K562 (cell line): ENCODE results near the gene PLAAT1. TPM values are rescaled to one million over a fixed set of nuclear protein-coding genes. Genes with fewer than 3 reads are reported as not detected.

Experiments
- ATAC-seq: fragments of 200-7000 bp; cut with Tn5 transposase; 3 replicates; pipeline ENCODE4 v1.9.1; 2020; ENCODE audit warnings: moderate library complexity
- BruUV-seq: library from RNA; stranded (reverse); fragments of 400-500 nt; replicated peaks from 2 replicates; lab custom pipeline; 2021; lab: Mats Ljungman, UMichigan
- CTCF ChIA-PET: fragments of 300-600 bp; formaldehyde crosslinking; extraction: SDS; loops from one replicate; lab custom pipeline; 2021; ENCODE audit warnings: low intra/inter-chr PET ratio; lab: Yijun Ruan, JAX
- POLR2A ChIA-PET: fragments of 300-600, 350-650 bp; sonication (Branson Sonifier 250); formaldehyde crosslinking; extraction: SDS; loops from one replicate; lab custom pipeline; 2021; ENCODE audit warnings: antibody characterized with exemption, inconsistent platforms; lab: Yijun Ruan, JAX
- DNase-seq, 4 experiments: peaks; one replicate each; pipeline versions ENCODE4 v3.0.0 to v3.0.0-alpha.2; 2011 to 2018; ENCODE audit warnings: low spot score in 3 of 4, mixed read lengths in 3 of 4; ENCODE audit errors: extremely low read depth in 1 of 4
- FAIRE-seq: peaks from 2 replicates; lab custom pipeline; 2011; peaks lifted over from hg19 to GRCh38; lab: Jason Lieb, UNC
- H2AFZ ChIP-seq: 2 replicates; pipeline ENCODE4 v1.6.0; 2011; ENCODE audit warnings: low read depth, low read length, control low read depth, inconsistent platforms
- H3K27ac ChIP-seq: fragments of 200-600 bp; 3 replicates; pipeline ENCODE4 v1.8.0; 2011; ENCODE audit warnings: low read depth, mild to moderate bottlenecking, control low read depth, inconsistent platforms, low read length, moderate library complexity, mixed read lengths; ENCODE audit errors: extremely low read depth
- H3K27me3 ChIP-seq, 2 experiments: fragments of 300-600 bp in 1 of 2; 2 replicates in 1 of 2; 3 replicates in 1 of 2; pipeline versions ENCODE4 v1.6.0 to v1.8.0; 2011; ENCODE audit warnings: inconsistent platforms in 2 of 2, low read length in 2 of 2, mild to moderate bottlenecking in 1 of 2, mixed read lengths in 1 of 2, moderate library complexity in 1 of 2; ENCODE audit not compliant: control insufficient read depth in 2 of 2, insufficient read depth in 2 of 2
- H3K36me3 ChIP-seq: fragments of 300-600 bp; 3 replicates; pipeline ENCODE4 v1.8.0; 2011; ENCODE audit warnings: mild to moderate bottlenecking, low read length, inconsistent platforms; ENCODE audit not compliant: control insufficient read depth, insufficient read depth
- H3K4me1 ChIP-seq, 2 experiments: fragments of 200-600 bp in 1 of 2; replicated peaks in 1 of 2; 2 replicates in 1 of 2; 3 replicates in 1 of 2; pipeline versions ENCODE4 v1.5.1 to v1.8.0; 2011; ENCODE audit warnings: inconsistent platforms in 2 of 2, low read length in 2 of 2, mild to moderate bottlenecking in 1 of 2, mixed read lengths in 1 of 2, moderate library complexity in 1 of 2; ENCODE audit not compliant: control insufficient read depth in 2 of 2, insufficient read depth in 2 of 2
- H3K4me2 ChIP-seq: 2 replicates; pipeline ENCODE4 v1.6.1; 2011; ENCODE audit warnings: low read length, control low read depth, inconsistent platforms, mixed read lengths; ENCODE audit not compliant: insufficient read depth
- H3K4me3 ChIP-seq: fragments of 200-600 bp; sonication (generic), shearing (Covaris generic); 2 replicates; pipeline ENCODE4 v1.5.1; 2016; ENCODE audit warnings: control low read depth, inconsistent platforms
- H3K79me2 ChIP-seq: fragments of 200-600 bp; 3 replicates; pipeline ENCODE4 v1.8.0; 2011; ENCODE audit warnings: low read length, inconsistent platforms; ENCODE audit not compliant: control insufficient read depth, insufficient read depth
- H3K9ac ChIP-seq, 2 experiments: 2 replicates each; pipeline versions ENCODE4 v1.6.0 to v1.6.1; 2011; ENCODE audit warnings: low read depth in 2 of 2, low read length in 2 of 2, control low read depth in 1 of 2, inconsistent platforms in 1 of 2, mild to moderate bottlenecking in 1 of 2, mixed read lengths in 1 of 2; ENCODE audit not compliant: insufficient read depth in 1 of 2
- H3K9me1 ChIP-seq: one replicate; pipeline ENCODE4 v1.6.0; 2011; ENCODE audit warnings: inconsistent platforms, mild to moderate bottlenecking, low read length, moderate library complexity; ENCODE audit not compliant: control insufficient read depth, insufficient read depth
- H3K9me3 ChIP-seq: replicated peaks from 2 replicates; pipeline ENCODE4 v1.5.1; 2011; ENCODE audit warnings: low read depth, low read length, inconsistent platforms; ENCODE audit not compliant: control insufficient read depth, insufficient read depth
- H4K20me1 ChIP-seq: replicated peaks from 2 replicates; pipeline ENCODE4 v1.6.1; 2011; ENCODE audit warnings: low read length, inconsistent platforms, mixed read lengths; ENCODE audit not compliant: control insufficient read depth, insufficient read depth
- CBX1 ChIP-seq: sonication (generic); IDR thresholded peaks from 2 replicates; pipeline ENCODE4 v1.6.1; 2016; ENCODE audit warnings: antibody characterized with exemption, low read depth, mild to moderate bottlenecking
- NR1H2 ChIP-seq: sonication (generic); formaldehyde crosslinking; IDR thresholded peaks from 2 replicates; pipeline ENCODE4 v1.4.0; 2020; ENCODE audit warnings: mild to moderate bottlenecking, missing genetic modification reagents
- PHB2 ChIP-seq: fragments of 450-650 bp; IDR thresholded peaks from 2 replicates; pipeline ENCODE4 v1.6.1; 2017; ENCODE audit warnings: low read depth
- SUPT5H ChIP-seq: fragments of 450-650 bp; IDR thresholded peaks from 2 replicates; pipeline ENCODE4 v1.6.1; 2016
- WGBS: fragments of 100-300 bp; shearing (Covaris generic); methylation state at CpG from one replicate; pipeline ENCODE4 v1.1.6; 2016; ENCODE audit warnings: low coverage, mixed read lengths; ENCODE audit not compliant: insufficient coverage; ENCODE audit errors: missing lambda C conversion rate; 5-methylcytosine and 5-hydroxymethylcytosine counted together
- in situ Hi-C: fragments of 300-500 bp; cut with MboI; formaldehyde crosslinking; loops from 4 replicates; pipeline ENCODE4 v1.15.0; 2018; ENCODE audit warnings: inconsistent platforms, mixed read lengths
- intact Hi-C: fragments of 100-400 bp; cut with micrococcal nuclease; formaldehyde crosslinking; loops from 2 replicates; pipeline ENCODE4 v1.14.2; 2022
- polyA plus RNA-seq, 8 experiments: library from polyadenylated mRNA; depleted of rRNA in 4 of 8; stranded (reverse) in 5 of 8; unstranded in 3 of 8; fragments of >200 nt; fragmentation: Nextera tagmentation in 2 of 8; fragmentation: Illumina TruSeq in 1 of 8; extraction: Ambion mirVana in 2 of 8; extraction: Trizol in 1 of 8; gene quantifications; 2 replicates each; pipeline versions ENCODE4 v1.2.1 to v1.2.3, GENCODE V29; 2011 to 2014; ENCODE audit warnings: inconsistent platforms in 1 of 8, missing spikeins in 1 of 8
- total RNA-seq, 7 experiments: library from RNA; depleted of rRNA in 6 of 7; stranded (reverse); fragments of >200 nt in 6 of 7; fragmentation: Illumina TruSeq in 2 of 7; extraction: Trizol in 2 of 7; gene quantifications; 2 replicates each; pipeline versions ENCODE4 v1.2.1 to v1.2.3, GENCODE V29; 2011 to 2021; ENCODE audit warnings: low replicate concordance in 1 of 7
- TF ChIP-seq, protein P1 (sequence below): sonication (generic); formaldehyde crosslinking; IDR thresholded peaks from 2 replicates; pipeline ENCODE4 v1.8.0; 2023; ENCODE audit warnings: missing genetic modification reagents, mild to moderate bottlenecking, borderline replicate concordance
- TF ChIP-seq, protein P2 (sequence below): fragments of 450-650 bp; formaldehyde crosslinking; IDR thresholded peaks from 2 replicates; pipeline ENCODE4 v1.4.0; 2020; ENCODE audit warnings: mild to moderate bottlenecking
- TF ChIP-seq, protein P3 (sequence below): sonication (generic); formaldehyde crosslinking; IDR thresholded peaks from 2 replicates; pipeline ENCODE4 v1.8.1; 2022; ENCODE audit warnings: missing genetic modification reagents
- TF ChIP-seq, protein P4 (sequence below): fragments of 450-650 bp; formaldehyde crosslinking; IDR thresholded peaks from 2 replicates; pipeline ENCODE4 v1.4.0; 2022; ENCODE audit warnings: missing genetic modification characterization
- TF ChIP-seq, protein P5 (sequence below), 2 experiments: fragments of 450-650 bp in 1 of 2; sonication (generic) in 1 of 2; formaldehyde crosslinking in 1 of 2; IDR thresholded peaks in 1 of 2; conservative IDR thresholded peaks in 1 of 2; 2 replicates each; pipeline versions ENCODE4 v1.6.1 to v1.8.1; 2016 to 2023; ENCODE audit warnings: mild to moderate bottlenecking in 2 of 2, moderate library complexity in 2 of 2, inconsistent platforms in 1 of 2, missing genetic modification reagents in 1 of 2

PLAAT1 gene
- total and polyA plus RNA-seq, 9 of the 15 experiments (the other 6 are each of a cell fraction or from before 2014, with no cell fraction given), result 0.34 to 3.1 (median 1.5) TPM

DNA sequence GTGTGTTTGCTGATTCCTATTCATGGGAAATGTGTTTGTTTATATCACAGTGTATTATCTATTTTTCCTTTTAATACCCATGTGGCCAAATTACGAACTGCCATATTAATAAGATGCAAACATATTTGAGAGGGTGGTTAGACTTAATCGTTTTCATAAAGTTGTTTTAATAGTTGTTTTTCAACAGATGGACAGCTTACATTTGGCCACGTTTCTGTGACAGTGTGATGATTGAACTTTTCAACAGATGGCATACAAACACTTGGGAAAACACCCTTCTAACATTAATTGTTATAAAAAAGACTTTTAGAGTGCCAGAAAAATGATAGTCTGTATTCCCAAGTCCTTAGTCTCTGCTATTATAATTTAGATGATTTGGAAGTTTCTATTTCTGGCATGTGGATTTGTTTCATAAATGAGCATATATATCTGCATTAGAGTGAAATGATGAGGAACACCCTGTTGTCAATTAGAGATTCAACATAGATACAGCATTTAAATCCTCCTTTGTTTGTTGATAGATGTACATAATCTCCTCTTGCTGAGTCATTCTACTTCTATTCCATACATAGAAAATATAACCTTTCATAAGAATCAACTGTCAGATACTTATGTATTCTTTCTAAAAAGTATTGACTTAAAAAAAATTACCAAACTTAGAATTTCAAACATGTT is 13.1 kb downstream of the PLAAT1 start:
- no peak for DNase-seq

More for the DNA sequence above, 13.1 kb downstream of the PLAAT1 start:
- H3K27me3 ChIP-seq, result no peaks in the 10 kb centered on the region
- H4K20me1 ChIP-seq, result no peaks in the 10 kb centered on the region
- H3K79me2 ChIP-seq, result no peaks in the 10 kb centered on the region
- FAIRE-seq, result no peak
- H3K36me3 ChIP-seq, result no peaks in the 10 kb centered on the region
- intact Hi-C loops (no loop called here), in situ Hi-C loops (no loop called here)
- no TSS peak for BruUV-seq
- TF ChIP-seq NR1H2, result no peak
- TF ChIP-seq, protein P1, sequence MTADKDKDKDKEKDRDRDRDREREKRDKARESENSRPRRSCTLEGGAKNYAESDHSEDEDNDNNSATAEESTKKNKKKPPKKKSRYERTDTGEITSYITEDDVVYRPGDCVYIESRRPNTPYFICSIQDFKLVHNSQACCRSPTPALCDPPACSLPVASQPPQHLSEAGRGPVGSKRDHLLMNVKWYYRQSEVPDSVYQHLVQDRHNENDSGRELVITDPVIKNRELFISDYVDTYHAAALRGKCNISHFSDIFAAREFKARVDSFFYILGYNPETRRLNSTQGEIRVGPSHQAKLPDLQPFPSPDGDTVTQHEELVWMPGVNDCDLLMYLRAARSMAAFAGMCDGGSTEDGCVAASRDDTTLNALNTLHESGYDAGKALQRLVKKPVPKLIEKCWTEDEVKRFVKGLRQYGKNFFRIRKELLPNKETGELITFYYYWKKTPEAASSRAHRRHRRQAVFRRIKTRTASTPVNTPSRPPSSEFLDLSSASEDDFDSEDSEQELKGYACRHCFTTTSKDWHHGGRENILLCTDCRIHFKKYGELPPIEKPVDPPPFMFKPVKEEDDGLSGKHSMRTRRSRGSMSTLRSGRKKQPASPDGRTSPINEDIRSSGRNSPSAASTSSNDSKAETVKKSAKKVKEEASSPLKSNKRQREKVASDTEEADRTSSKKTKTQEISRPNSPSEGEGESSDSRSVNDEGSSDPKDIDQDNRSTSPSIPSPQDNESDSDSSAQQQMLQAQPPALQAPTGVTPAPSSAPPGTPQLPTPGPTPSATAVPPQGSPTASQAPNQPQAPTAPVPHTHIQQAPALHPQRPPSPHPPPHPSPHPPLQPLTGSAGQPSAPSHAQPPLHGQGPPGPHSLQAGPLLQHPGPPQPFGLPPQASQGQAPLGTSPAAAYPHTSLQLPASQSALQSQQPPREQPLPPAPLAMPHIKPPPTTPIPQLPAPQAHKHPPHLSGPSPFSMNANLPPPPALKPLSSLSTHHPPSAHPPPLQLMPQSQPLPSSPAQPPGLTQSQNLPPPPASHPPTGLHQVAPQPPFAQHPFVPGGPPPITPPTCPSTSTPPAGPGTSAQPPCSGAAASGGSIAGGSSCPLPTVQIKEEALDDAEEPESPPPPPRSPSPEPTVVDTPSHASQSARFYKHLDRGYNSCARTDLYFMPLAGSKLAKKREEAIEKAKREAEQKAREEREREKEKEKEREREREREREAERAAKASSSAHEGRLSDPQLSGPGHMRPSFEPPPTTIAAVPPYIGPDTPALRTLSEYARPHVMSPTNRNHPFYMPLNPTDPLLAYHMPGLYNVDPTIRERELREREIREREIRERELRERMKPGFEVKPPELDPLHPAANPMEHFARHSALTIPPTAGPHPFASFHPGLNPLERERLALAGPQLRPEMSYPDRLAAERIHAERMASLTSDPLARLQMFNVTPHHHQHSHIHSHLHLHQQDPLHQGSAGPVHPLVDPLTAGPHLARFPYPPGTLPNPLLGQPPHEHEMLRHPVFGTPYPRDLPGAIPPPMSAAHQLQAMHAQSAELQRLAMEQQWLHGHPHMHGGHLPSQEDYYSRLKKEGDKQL, result no peak
- TF ChIP-seq, protein P2, sequence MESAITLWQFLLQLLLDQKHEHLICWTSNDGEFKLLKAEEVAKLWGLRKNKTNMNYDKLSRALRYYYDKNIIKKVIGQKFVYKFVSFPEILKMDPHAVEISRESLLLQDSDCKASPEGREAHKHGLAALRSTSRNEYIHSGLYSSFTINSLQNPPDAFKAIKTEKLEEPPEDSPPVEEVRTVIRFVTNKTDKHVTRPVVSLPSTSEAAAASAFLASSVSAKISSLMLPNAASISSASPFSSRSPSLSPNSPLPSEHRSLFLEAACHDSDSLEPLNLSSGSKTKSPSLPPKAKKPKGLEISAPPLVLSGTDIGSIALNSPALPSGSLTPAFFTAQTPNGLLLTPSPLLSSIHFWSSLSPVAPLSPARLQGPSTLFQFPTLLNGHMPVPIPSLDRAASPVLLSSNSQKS (CRISPR knock-in tag), result no peak
- TF ChIP-seq SUPT5H, result no peak
- TF ChIP-seq, protein P3, sequence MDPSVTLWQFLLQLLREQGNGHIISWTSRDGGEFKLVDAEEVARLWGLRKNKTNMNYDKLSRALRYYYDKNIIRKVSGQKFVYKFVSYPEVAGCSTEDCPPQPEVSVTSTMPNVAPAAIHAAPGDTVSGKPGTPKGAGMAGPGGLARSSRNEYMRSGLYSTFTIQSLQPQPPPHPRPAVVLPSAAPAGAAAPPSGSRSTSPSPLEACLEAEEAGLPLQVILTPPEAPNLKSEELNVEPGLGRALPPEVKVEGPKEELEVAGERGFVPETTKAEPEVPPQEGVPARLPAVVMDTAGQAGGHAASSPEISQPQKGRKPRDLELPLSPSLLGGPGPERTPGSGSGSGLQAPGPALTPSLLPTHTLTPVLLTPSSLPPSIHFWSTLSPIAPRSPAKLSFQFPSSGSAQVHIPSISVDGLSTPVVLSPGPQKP, result no peak
- TF ChIP-seq, protein P4, sequence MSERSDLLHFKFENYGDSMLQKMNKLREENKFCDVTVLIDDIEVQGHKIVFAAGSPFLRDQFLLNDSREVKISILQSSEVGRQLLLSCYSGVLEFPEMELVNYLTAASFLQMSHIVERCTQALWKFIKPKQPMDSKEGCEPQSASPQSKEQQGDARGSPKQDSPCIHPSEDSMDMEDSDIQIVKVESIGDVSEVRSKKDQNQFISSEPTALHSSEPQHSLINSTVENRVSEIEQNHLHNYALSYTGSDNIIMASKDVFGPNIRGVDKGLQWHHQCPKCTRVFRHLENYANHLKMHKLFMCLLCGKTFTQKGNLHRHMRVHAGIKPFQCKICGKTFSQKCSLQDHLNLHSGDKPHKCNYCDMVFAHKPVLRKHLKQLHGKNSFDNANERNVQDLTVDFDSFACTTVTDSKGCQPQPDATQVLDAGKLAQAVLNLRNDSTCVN (CRISPR knock-in tag), result no peak
- TF ChIP-seq CBX1, result no peak
- no peak for TF ChIP-seq PHB2
- TF ChIP-seq, protein P5, sequence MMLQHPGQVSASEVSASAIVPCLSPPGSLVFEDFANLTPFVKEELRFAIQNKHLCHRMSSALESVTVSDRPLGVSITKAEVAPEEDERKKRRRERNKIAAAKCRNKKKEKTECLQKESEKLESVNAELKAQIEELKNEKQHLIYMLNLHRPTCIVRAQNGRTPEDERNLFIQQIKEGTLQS (IDR thresholded peaks at IDR 0.05), result no peak
- TF ChIP-seq, protein P5 (CRISPR knock-in tag; conservative IDR thresholded peaks at IDR 0.05), result no peak
- no peak for ATAC-seq
- ChIA-PET POLR2A (no interaction called here), CTCF (no interaction called here)
- no peak overlapping the region for H3K4me3 ChIP-seq
- WGBS, result 3% methylated on average over 3 of the region's 3 CpGs
- no peak overlapping the region for H3K27ac ChIP-seq
- H2AFZ ChIP-seq, result no peak overlapping the region
- H3K9ac ChIP-seq, result no peak overlapping the region
- H3K4me2 ChIP-seq, result no peak overlapping the region
- no peaks in the 10 kb centered on the region for H3K9me3 ChIP-seq
- no peaks in the 10 kb centered on the region for H3K9me1 ChIP-seq
- no peaks in the 10 kb centered on the region for H3K4me1 ChIP-seq
